ENCODE measurements around the gene ANXA2.

DNA sequence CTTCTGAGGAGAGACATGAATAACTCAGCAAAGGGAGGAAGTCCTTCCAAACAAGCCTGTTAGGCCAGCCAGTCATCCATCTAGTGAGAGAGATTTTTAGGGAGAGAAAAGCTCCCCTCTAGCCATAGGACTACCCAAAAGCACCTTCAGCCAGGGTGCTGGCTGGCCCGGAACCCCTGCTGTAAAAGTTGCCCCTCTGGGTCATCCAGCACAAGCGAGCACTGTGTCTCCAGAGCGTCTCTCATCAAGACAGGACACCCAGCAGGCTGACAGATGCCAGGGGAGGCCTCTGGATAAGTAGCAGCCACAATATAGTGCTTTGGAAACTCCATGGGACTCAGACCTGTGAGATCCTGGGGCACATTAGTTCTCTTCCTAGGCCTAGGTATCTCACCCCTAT is 24.5 kb downstream of the ANXA2 start:
- TF ChIP-seq, protein P1, sequence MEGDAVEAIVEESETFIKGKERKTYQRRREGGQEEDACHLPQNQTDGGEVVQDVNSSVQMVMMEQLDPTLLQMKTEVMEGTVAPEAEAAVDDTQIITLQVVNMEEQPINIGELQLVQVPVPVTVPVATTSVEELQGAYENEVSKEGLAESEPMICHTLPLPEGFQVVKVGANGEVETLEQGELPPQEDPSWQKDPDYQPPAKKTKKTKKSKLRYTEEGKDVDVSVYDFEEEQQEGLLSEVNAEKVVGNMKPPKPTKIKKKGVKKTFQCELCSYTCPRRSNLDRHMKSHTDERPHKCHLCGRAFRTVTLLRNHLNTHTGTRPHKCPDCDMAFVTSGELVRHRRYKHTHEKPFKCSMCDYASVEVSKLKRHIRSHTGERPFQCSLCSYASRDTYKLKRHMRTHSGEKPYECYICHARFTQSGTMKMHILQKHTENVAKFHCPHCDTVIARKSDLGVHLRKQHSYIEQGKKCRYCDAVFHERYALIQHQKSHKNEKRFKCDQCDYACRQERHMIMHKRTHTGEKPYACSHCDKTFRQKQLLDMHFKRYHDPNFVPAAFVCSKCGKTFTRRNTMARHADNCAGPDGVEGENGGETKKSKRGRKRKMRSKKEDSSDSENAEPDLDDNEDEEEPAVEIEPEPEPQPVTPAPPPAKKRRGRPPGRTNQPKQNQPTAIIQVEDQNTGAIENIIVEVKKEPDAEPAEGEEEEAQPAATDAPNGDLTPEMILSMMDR (conservative IDR thresholded peaks at IDR 0.05; ENCODE audit: low read depth, low read length): no peak
- no peak for TF ChIP-seq EZH2 (IDR thresholded peaks at IDR 0.05; ENCODE audit: borderline replicate concordance, low read depth, low read length, poor library complexity, severe bottlenecking)

Data from A673 (cell line).